ENCODE results near the gene TSSK2.

TSSK2 gene

GRCh38 chr22:19167106-19167869, 36.2 kb downstream of the TSSK2 start:
- in situ Hi-C loops (cut with MboI; ENCODE audit: low sequenced_read_pairs) = no loop called here

- in situ Hi-C loops (cut with MboI; ENCODE audit: low sequenced_read_pairs) = no loop called here
Observed at GRCh38 chr22:19168088-19168890, 37.2 kb downstream of the TSSK2 start.

- in situ Hi-C loops (cut with MboI; ENCODE audit: low sequenced_read_pairs) = no loop called here
Observed at GRCh38 chr22:19169002-19169946, 38.2 kb downstream of the TSSK2 start.

- in situ Hi-C loops (cut with MboI; ENCODE audit: low sequenced_read_pairs) = no loop called here
Observed at GRCh38 chr22:19169947-19170318, 38.8 kb downstream of the TSSK2 start.

GRCh38 chr22:19172213-19173046, 41.3 kb downstream of the TSSK2 start:
- in situ Hi-C loops (cut with MboI; ENCODE audit: low sequenced_read_pairs) = no loop called here

GRCh38 chr22:19173047-19174035, 42.2 kb downstream of the TSSK2 start:
- in situ Hi-C loops (cut with MboI; ENCODE audit: low sequenced_read_pairs) = no loop called here

- in situ Hi-C loops (cut with MboI; ENCODE audit: low sequenced_read_pairs) = no loop called here
Observed at GRCh38 chr22:19174106-19175025, 43.3 kb downstream of the TSSK2 start.

- in situ Hi-C loops (cut with MboI; ENCODE audit: low sequenced_read_pairs) = no loop called here
Observed at GRCh38 chr22:19175026-19175601, 44.0 kb downstream of the TSSK2 start.

- in situ Hi-C loops (cut with MboI; ENCODE audit: low sequenced_read_pairs) = no loop called here
Observed at GRCh38 chr22:19175602-19176174, 44.6 kb downstream of the TSSK2 start.

- in situ Hi-C loops (cut with MboI; ENCODE audit: low sequenced_read_pairs) = no loop called here
Observed at GRCh38 chr22:19176175-19176643, 45.1 kb downstream of the TSSK2 start.

- in situ Hi-C loops (cut with MboI; ENCODE audit: low sequenced_read_pairs) = no loop called here
Observed at GRCh38 chr22:19176732-19177131, 45.6 kb downstream of the TSSK2 start.

GRCh38 chr22:19177164-19178064, 46.3 kb downstream of the TSSK2 start:
- in situ Hi-C loops (cut with MboI; ENCODE audit: low sequenced_read_pairs) = no loop called here

GRCh38 chr22:19178065-19178656, 47.1 kb downstream of the TSSK2 start:
- in situ Hi-C loops (cut with MboI; ENCODE audit: low sequenced_read_pairs) = no loop called here

- in situ Hi-C loops (cut with MboI; ENCODE audit: low sequenced_read_pairs) = no loop called here
Observed at GRCh38 chr22:19178657-19179496, 47.8 kb downstream of the TSSK2 start, which contains the start of gene SLC25A1. Gene SLC25A1, minus strand, starts transcription at chr22:19178736. Its CDS starts 63 bp downstream, at chr22:19178673.

Measured in hTERT RPE-1 (cell line).